ENCODE measurements around the gene PTGES3L. TPM values are rescaled to one million over a fixed set of nuclear protein-coding genes. Genes with fewer than 3 reads are reported as not detected.

PTGES3L gene
- total RNA-seq, 2 experiments from 2014 or later = 2.2 to 2.8 TPM

- ChIA-PET CTCF (interaction anchor here (0.9 kb wide), 1 partner anchor 20 kb away, joined by 3 read pairs; no protein-coding TSS in a partner anchor), POLR2A (interaction anchor here (1.1 to 3.7 kb wide), 8 partner anchors 9 to 347 kb away, joined by 3 to 23 read pairs (median 6); partner anchors contain the start of genes IFI35 and RPL27)
- ATAC-seq = no peak
Observed at GRCh38 chr17:43020789-43021740, 41.2 kb upstream of the PTGES3L start.

GRCh38 chr17:43020030-43020621, 40.2 kb upstream of the PTGES3L start:
- no peak for TF ChIP-seq CTCF (IDR thresholded peaks at IDR 0.05)
- Mint-ChIP-seq H3K27ac (no peak overlapping the region), H3K4me1 (ENCODE audit: low read depth) (peaks cover 39% of the 10 kb centered on the region), H3K4me3 (peak overlapping the region; percentile 15), H3K36me3 (ENCODE audit: low read depth) (no peaks in the 10 kb centered on the region), H3K27me3 (no peaks in the 10 kb centered on the region), H3K9me3 (no peaks in the 10 kb centered on the region)
- intact Hi-C loops (cut with micrococcal nuclease) = loop anchor here (10.0 kb wide), 1 partner anchor 295 kb away; no protein-coding TSS in a partner anchor
- CTCF ChIA-PET = no interaction called here
- DNase-seq = no peak
- POLR2A ChIA-PET = interaction anchor here (1.1 to 3.7 kb wide), 4 partner anchors 14 to 295 kb away, joined by 3 to 23 read pairs (median 8); partner anchors contain the start of genes IFI35 and RPL27
- no peak for ATAC-seq

More at GRCh38 chr17:43020789-43021740, 41.2 kb upstream of the PTGES3L start:
- peak; percentile 35 for DNase-seq
- no peaks in the 10 kb centered on the region for H3K9me3 Mint-ChIP-seq
- no peaks in the 10 kb centered on the region for H3K27me3 Mint-ChIP-seq
- no peaks in the 10 kb centered on the region for H3K36me3 Mint-ChIP-seq (ENCODE audit: low read depth)
- peaks cover 39% of the 10 kb centered on the region for H3K4me1 Mint-ChIP-seq (ENCODE audit: low read depth)
- peak overlapping the region; percentile 86 for H3K4me3 Mint-ChIP-seq
- no peak for TF ChIP-seq CTCF (IDR thresholded peaks at IDR 0.05)
- intact Hi-C loops (cut with micrococcal nuclease) = loop anchor here (10.0 kb wide), 1 partner anchor 294 kb away; no protein-coding TSS in a partner anchor
- H3K27ac Mint-ChIP-seq = no peak overlapping the region

- intact Hi-C loops (cut with micrococcal nuclease) = loop anchor here (10.0 kb wide), 1 partner anchor 195 kb away; the partner anchor contains the start of gene TMEM106A
- H3K4me3 Mint-ChIP-seq = no peak overlapping the region
- no peak for TF ChIP-seq CTCF (IDR thresholded peaks at IDR 0.05)
- H3K27ac Mint-ChIP-seq = no peak overlapping the region
- no peak for ATAC-seq
- POLR2A ChIA-PET = interaction anchor here (0.7 to 3.7 kb wide), 5 partner anchors 9 to 702 kb away, joined by 3 to 23 read pairs (median 4); partner anchors contain the start of genes IFI35 and RPL27
- no peak for DNase-seq
- no peaks in the 10 kb centered on the region for H3K27me3 Mint-ChIP-seq
- no peaks in the 10 kb centered on the region for H3K9me3 Mint-ChIP-seq
- H3K36me3 Mint-ChIP-seq (ENCODE audit: low read depth) = no peaks in the 10 kb centered on the region
- peaks cover 34% of the 10 kb centered on the region for H3K4me1 Mint-ChIP-seq (ENCODE audit: low read depth)
- CTCF ChIA-PET = no interaction called here
Observed at GRCh38 chr17:43019418-43019817, 39.5 kb upstream of the PTGES3L start.

- DNase-seq (no peak), ATAC-seq (no peak)
- TF ChIP-seq CTCF (IDR thresholded peaks at IDR 0.05) = no peak
- Mint-ChIP-seq H3K9me3 (no peaks in the 10 kb centered on the region), H3K4me3 (no peak overlapping the region), H3K4me1 (ENCODE audit: low read depth) (peaks cover 31% of the 10 kb centered on the region), H3K27ac (no peak overlapping the region), H3K36me3 (ENCODE audit: low read depth) (no peaks in the 10 kb centered on the region), H3K27me3 (no peaks in the 10 kb centered on the region)
- ChIA-PET POLR2A (interaction anchor here (0.7 to 3.1 kb wide), 5 partner anchors 9 to 703 kb away, joined by 3 to 13 read pairs (median 4); partner anchors contain the start of genes IFI35 and RPL27), CTCF (no interaction called here)
- intact Hi-C loops (cut with micrococcal nuclease) = loop anchor here (10.0 kb wide), 1 partner anchor 196 kb away; the partner anchor contains the start of gene TMEM106A
Observed at GRCh38 chr17:43018932-43019331, 39.1 kb upstream of the PTGES3L start.
